Measurements from ENCODE around the gene FDCSP. TPM values are rescaled to one million over a fixed set of nuclear protein-coding genes. Genes with fewer than 3 reads are reported as not detected.
"Not testable (repeated sequence)": the region's sequence is repeated elsewhere in the genome, so short reads cannot be mapped to it uniquely, and the experiment has no call there.

Gene FDCSP
- total RNA-seq, 1 donor from 2014 or later, result not detected

- DNase-seq; ATAC-seq; intact Hi-C loops (cut with micrococcal nuclease): not testable (repeated sequence)
Measured at GRCh38 chr4:70221818-70222217, 4.1 kb upstream of the FDCSP start.

GRCh38 chr4:70236125-70236524 is 10.2 kb downstream of the FDCSP start:
- ATAC-seq, result no peak

GRCh38 chr4:70239131-70239883 is 13.4 kb downstream of the FDCSP start:
- intact Hi-C loops (cut with micrococcal nuclease), result no loop called here
- no peak for DNase-seq
- ATAC-seq, result no peak

More at GRCh38 chr4:70236125-70236524, 10.2 kb downstream of the FDCSP start:
- DNase-seq, result no peak
- intact Hi-C loops (cut with micrococcal nuclease), result no loop called here

- ATAC-seq (no peak), DNase-seq (no peak)
- intact Hi-C loops (cut with micrococcal nuclease), result no loop called here
Measured at GRCh38 chr4:70239884-70240591, 14.1 kb downstream of the FDCSP start.

GRCh38 chr4:70242297-70242696 is 16.4 kb downstream of the FDCSP start, which contains the start of gene CSN3:
TSS of gene CSN3 (plus strand) at chr4:70242597. CDS start at chr4:70244820, 2,223 bp downstream.
- intact Hi-C loops (cut with micrococcal nuclease), result not testable (repeated sequence)

GRCh38 chr4:70243091-70243490 is 17.2 kb downstream of the FDCSP start:
- no peak for ATAC-seq
- intact Hi-C loops (cut with micrococcal nuclease), result no loop called here
- DNase-seq, result no peak

More at GRCh38 chr4:70242297-70242696, 16.4 kb downstream of the FDCSP start, which contains the start of gene CSN3:
- not testable (repeated sequence) for ATAC-seq, DNase-seq

- no peak for DNase-seq
- no peak for ATAC-seq
- intact Hi-C loops (cut with micrococcal nuclease), result no loop called here
Measured at GRCh38 chr4:70251250-70251944, 25.5 kb downstream of the FDCSP start.

GRCh38 chr4:70251945-70252277 is 26.0 kb downstream of the FDCSP start:
- ATAC-seq, result no peak
- intact Hi-C loops (cut with micrococcal nuclease), result no loop called here

GRCh38 chr4:70269674-70270073 is 43.8 kb downstream of the FDCSP start:
- DNase-seq (no peak), ATAC-seq (no peak)
- intact Hi-C loops (cut with micrococcal nuclease), result no loop called here

More at GRCh38 chr4:70251945-70252277, 26.0 kb downstream of the FDCSP start:
- DNase-seq, result no peak

GRCh38 chr4:70277121-70277520 is 51.2 kb downstream of the FDCSP start:
- intact Hi-C loops (cut with micrococcal nuclease), result no loop called here
- no peak for ATAC-seq
- DNase-seq, result no peak

- no peak for DNase-seq
- ATAC-seq, result no peak
- intact Hi-C loops (cut with micrococcal nuclease), result no loop called here
Measured at GRCh38 chr4:70280567-70280966, 54.6 kb downstream of the FDCSP start.

Other genes starting within 250 kb of the FDCSP start
- not detected for gene STATH, start 230.2 kb upstream of the FDCSP start, total RNA-seq
- not detected for gene HTN3, start 197.7 kb upstream of the FDCSP start, total RNA-seq
- gene HTN1, start 175.7 kb upstream of the FDCSP start, total RNA-seq, result not detected
- gene PRR27, start 71.9 kb upstream of the FDCSP start, total RNA-seq, result not detected
- not detected for gene ODAM, start 30.4 kb upstream of the FDCSP start, total RNA-seq
- gene CSN3, start 16.5 kb downstream of the FDCSP start, total RNA-seq, result not detected
- gene CABS1, start 108.9 kb downstream of the FDCSP start, total RNA-seq, result not detected
- not detected for gene SMR3A, start 134.6 kb downstream of the FDCSP start, total RNA-seq
- not detected for gene SMR3B, start 157.0 kb downstream of the FDCSP start, total RNA-seq
- not detected for gene OPRPN, start 171.8 kb downstream of the FDCSP start, total RNA-seq
- not detected for gene MUC7, start 246.1 kb downstream of the FDCSP start, total RNA-seq

All from left ventricle myocardium superior (tissue), 1 donor.